Prostate gland (tissue), 2 donors: ENCODE measurements around the gene GRPEL1. TPM values are rescaled to one million over a fixed set of nuclear protein-coding genes. Genes with fewer than 3 reads are reported as not detected.

Experiments used
- DNase-seq: peaks from one replicate; pipeline ENCODE4 v3.0.0-alpha.2; 2019; ENCODE audit warnings: low spot score
- H3K27ac ChIP-seq, 2 donors: fragments of 200-600 bp; sonication (generic); 2 replicates each; pipeline ENCODE4 v1.5.1; 2017 to 2019
- H3K27me3 ChIP-seq: fragments of 200-600 bp; sonication (generic); replicated peaks from 2 replicates; pipeline ENCODE4 v1.5.1; 2019; ENCODE audit not compliant: insufficient read depth
- H3K36me3 ChIP-seq, 2 donors: fragments of 200-600 bp; sonication (generic); 1 replicate in 1 of 2; 2 replicates in 1 of 2; pipeline versions ENCODE4 v1.5.1 to v1.8.1; 2017 to 2019
- H3K4me1 ChIP-seq: fragments of 200-600 bp; sonication (generic); replicated peaks from 2 replicates; pipeline ENCODE4 v1.5.1; 2019
- H3K4me3 ChIP-seq, 2 donors: fragments of 200-600 bp; sonication (generic); 2 replicates each; pipeline ENCODE4 v1.5.1; 2017 to 2019
- H3K9me3 ChIP-seq: fragments of 200-600 bp; sonication (generic); 2 replicates; pipeline ENCODE4 v1.5.1; 2017
- POLR2A ChIP-seq: fragments of 450-650 bp; IDR thresholded peaks from one replicate; pipeline ENCODE4 v1.6.1; 2016; ENCODE audit warnings: antibody characterized with exemption, mild to moderate bottlenecking
- POLR2AphosphoS5 ChIP-seq: sonication (generic); formaldehyde crosslinking; IDR thresholded peaks from one replicate; pipeline ENCODE4 v1.6.1; 2017; ENCODE audit warnings: antibody characterized with exemption
- WGBS: methylation state at CpG from one replicate; pipeline ENCODE4 v1.1.5; 2018; 5-methylcytosine and 5-hydroxymethylcytosine counted together
- intact Hi-C: fragments of 100-400 bp; cut with DNase I; formaldehyde crosslinking; loops from one replicate; pipeline ENCODE4 v1.14.2; 2022
- total RNA-seq, 2 donors: library from RNA; depleted of rRNA; stranded (reverse); fragments of >200 nt; gene quantifications; one replicate each; pipeline ENCODE4 v1.1.0, GENCODE V29; 2016
- TF ChIP-seq, protein P1 (sequence below), 4 experiments: fragments of 200-600 bp in 2 of 4; fragments of 450-650 bp in 2 of 4; sonication (generic) in 2 of 4; IDR thresholded peaks; 1 replicate in 3 of 4; 2 replicates in 1 of 4; pipeline ENCODE4 v1.5.1; 2016 to 2019; ENCODE audit warnings: antibody characterized with exemption in 4 of 4, mild to moderate bottlenecking in 2 of 4, moderate library complexity in 2 of 4

GRPEL1 gene
- total RNA-seq, 2 donors from 2014 or later = 12.8 to 25.6 TPM

DNA sequence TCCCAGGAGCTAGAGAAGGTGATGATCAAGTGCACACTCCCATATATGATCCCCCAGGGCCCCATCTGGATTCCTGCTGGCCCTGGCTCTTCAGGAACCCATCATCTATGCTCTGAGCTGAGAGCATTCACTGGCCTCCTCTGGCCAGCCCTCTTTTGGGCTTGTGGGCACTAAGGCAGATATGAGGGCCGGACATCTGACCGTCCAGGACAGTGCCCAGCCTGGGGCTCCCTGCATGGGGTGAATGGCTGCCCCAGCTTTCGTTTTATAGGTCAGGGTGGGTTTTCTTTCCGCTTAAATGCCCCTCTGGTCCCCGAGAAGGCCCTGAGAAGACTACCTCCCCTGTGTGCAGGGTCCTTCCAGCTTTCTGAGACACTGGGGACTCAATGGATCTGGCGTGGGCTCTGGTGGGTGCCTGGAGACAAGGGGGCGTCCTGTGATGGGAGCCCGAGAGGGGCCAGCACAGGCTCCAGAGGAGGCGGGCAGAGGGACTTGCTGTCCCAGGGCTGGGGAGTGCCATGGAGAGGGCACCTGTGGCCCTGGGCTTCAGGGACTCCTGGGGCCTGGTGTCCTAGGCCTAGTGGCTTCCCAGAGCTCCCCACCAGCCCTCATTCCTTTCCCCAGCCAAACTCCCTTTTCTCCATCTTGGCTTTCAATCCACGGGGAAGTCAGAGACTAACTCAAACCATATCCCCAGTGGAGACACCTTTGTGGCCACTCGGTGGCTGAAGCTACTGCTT, 39.5 kb upstream of the GRPEL1 start:
- Histone ChIP-seq H3K27ac (no peak overlapping the region), H3K27me3 (no peaks in the 10 kb centered on the region), H3K36me3 (no peaks in the 10 kb centered on the region), H3K4me3 (no peak overlapping the region), H3K9me3 (no peaks in the 10 kb centered on the region), H3K4me1 (no peaks in the 10 kb centered on the region)
- intact Hi-C loops = loop anchor here (10.0 kb wide), 1 partner anchor 187 kb away; no protein-coding TSS in a partner anchor
- TF ChIP-seq POLR2A (no peak), POLR2AphosphoS5 (no peak)
- TF ChIP-seq, protein P1, sequence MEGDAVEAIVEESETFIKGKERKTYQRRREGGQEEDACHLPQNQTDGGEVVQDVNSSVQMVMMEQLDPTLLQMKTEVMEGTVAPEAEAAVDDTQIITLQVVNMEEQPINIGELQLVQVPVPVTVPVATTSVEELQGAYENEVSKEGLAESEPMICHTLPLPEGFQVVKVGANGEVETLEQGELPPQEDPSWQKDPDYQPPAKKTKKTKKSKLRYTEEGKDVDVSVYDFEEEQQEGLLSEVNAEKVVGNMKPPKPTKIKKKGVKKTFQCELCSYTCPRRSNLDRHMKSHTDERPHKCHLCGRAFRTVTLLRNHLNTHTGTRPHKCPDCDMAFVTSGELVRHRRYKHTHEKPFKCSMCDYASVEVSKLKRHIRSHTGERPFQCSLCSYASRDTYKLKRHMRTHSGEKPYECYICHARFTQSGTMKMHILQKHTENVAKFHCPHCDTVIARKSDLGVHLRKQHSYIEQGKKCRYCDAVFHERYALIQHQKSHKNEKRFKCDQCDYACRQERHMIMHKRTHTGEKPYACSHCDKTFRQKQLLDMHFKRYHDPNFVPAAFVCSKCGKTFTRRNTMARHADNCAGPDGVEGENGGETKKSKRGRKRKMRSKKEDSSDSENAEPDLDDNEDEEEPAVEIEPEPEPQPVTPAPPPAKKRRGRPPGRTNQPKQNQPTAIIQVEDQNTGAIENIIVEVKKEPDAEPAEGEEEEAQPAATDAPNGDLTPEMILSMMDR (IDR thresholded peaks at IDR 0.05) = no peak
- DNase-seq = no peak
- 95% methylated on average over 11 of the region's 11 CpGs for WGBS

DNA sequence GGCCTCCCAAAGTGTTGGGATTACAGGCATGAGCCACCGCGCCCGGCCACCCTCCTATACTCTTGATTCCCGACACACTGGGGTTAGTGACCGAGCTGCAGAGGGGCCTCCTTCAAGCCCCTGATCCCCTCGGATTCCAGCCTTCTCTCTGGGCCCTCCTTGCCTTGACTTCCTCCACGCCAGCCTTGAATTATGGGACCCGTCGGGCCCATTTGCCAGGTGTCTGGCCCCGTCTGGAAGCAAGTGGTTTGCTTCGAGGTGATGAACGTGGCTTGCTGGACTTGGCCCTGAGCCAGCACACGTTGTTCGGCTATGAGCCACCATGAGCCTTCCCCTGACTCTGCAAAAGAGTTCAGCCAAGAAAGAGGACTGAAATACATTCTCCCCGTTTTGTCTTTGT, 37.4 kb upstream of the GRPEL1 start:
- WGBS = 63% methylated on average over 15 of the region's 15 CpGs
- Histone ChIP-seq H3K36me3 (no peaks in the 10 kb centered on the region), H3K4me3 (no peak overlapping the region), H3K27ac (no peak overlapping the region), H3K27me3 (no peaks in the 10 kb centered on the region), H3K9me3 (no peaks in the 10 kb centered on the region), H3K4me1 (peaks cover 2% of the 10 kb centered on the region)
- intact Hi-C loops = loop anchor here (10.0 kb wide), 1 partner anchor 190 kb away; no protein-coding TSS in a partner anchor
- DNase-seq = no peak
- TF ChIP-seq, protein P1 (IDR thresholded peaks at IDR 0.05) = no peak
- TF ChIP-seq POLR2A = no peak
- TF ChIP-seq POLR2AphosphoS5 = no peak

DNA sequence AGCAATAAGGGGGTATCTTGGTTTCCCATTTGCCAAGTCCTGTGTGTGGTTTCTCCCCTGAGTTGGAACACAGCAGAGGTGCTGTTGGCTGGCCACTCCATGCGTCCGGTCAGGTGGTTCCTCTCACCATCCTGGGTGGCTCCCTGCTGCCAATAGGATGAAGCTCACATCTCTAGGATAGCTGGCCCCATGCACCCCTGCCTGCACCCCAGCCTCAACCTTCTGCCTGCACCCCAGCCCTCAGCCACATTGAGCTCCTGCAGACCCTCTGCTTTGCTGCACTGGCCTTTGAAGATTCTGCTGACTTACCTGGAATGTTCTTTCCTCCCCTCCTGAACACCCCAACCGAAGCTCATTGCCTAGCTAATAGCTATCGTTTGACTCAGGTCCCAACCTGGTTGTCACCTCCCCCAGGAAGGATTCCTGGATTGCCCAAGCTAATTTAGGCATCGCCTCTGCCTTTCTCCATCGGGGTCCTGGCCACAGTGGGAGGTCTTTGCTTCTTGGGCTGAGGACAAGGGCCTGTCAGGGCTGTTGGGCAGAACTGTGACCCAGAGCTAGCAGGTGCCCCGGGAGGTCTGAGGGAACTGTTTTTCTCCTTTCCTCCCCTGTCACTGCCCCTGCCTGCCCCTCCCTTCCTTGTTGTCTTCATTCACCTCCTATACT, 36.6 kb upstream of the GRPEL1 start:
- Histone ChIP-seq H3K27me3 (no peaks in the 10 kb centered on the region), H3K36me3 (no peaks in the 10 kb centered on the region), H3K4me1 (peaks cover 2% of the 10 kb centered on the region), H3K27ac (peak overlapping the region in 1 of 2 donors; percentile 75), H3K9me3 (no peaks in the 10 kb centered on the region), H3K4me3 (no peak overlapping the region)
- no peak for TF ChIP-seq POLR2AphosphoS5
- TF ChIP-seq POLR2A = no peak
- TF ChIP-seq, protein P1 (IDR thresholded peaks at IDR 0.05) = no peak
- intact Hi-C loops = loop anchor here (10.0 kb wide), 1 partner anchor 190 kb away; no protein-coding TSS in a partner anchor
- no peak for DNase-seq
- WGBS = 89% methylated on average over 7 of the region's 7 CpGs

DNA sequence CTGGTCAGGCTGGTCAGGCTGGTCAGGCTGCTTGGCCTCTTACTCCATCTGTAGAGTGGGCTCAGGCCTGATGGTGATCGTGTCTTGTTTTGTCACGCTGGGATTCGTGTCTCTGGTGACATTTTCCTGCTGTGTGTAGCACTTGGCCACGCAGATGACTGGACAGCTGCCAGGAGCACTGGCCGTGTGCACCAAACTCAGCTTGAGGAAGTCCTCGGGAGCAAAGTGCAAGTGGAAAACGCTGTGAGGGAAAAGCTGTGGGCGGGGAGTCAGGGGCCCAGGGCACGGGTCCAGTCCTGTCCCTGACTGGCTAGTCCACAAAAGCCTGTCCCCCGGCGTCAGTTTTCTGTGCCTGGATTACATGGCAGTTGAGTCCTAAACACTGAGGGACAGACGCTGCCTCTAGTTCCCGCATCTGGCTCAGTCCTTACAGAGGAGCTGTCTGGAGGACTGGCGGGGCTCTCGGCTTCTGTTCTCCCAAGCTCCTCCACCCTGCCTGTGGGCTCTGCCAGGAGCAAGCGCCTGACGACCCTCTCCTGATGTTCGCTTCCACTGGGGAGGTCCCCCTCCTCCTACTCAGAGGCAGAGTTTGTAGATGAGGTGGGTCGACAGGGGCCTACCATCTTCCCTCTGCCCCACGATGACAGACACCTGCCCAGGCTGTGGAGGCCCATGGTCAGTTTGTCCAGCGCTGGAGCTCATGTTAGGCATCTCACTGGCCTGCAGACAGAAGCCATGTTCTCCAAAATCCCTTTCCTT, 35.9 kb upstream of the GRPEL1 start:
- Histone ChIP-seq H3K27ac (peak overlapping the region; percentile 68 to 75), H3K4me3 (peak overlapping the region; percentile 42 to 47), H3K27me3 (no peaks in the 10 kb centered on the region), H3K4me1 (peaks cover 2% of the 10 kb centered on the region), H3K36me3 (no peaks in the 10 kb centered on the region), H3K9me3 (no peaks in the 10 kb centered on the region)
- no peak for DNase-seq
- 37% methylated on average over 21 of the region's 21 CpGs for WGBS
- intact Hi-C loops = loop anchor here (1.0 to 10.0 kb wide), 2 partner anchors 35 to 191 kb away; partner anchors contain the start of gene GRPEL1
- TF ChIP-seq POLR2A (no peak), POLR2AphosphoS5 (no peak)
- TF ChIP-seq, protein P1 (IDR thresholded peaks at IDR 0.05) = no peak
